T-helper 1 cell (primary cell): ENCODE data around the gene TRIM46.
"Not testable (repeated sequence)": the region's sequence is repeated elsewhere in the genome, so short reads cannot be mapped to it uniquely, and the experiment has no call there.

ENCODE experiments used
- DNase-seq, 5 donors: peaks; one replicate each; pipeline ENCODE4 v3.0.0-alpha.2; 2012 to 2020

TRIM46 gene

GRCh38 chr1:155231302-155231701, 57.7 kb downstream of the TRIM46 start:
- DNase-seq = not testable (repeated sequence)

- DNase-seq = not testable (repeated sequence)
Measured at GRCh38 chr1:155232001-155232978, 58.6 kb downstream of the TRIM46 start.

GRCh38 chr1:155233502-155233901, 59.9 kb downstream of the TRIM46 start:
- not testable (repeated sequence) for DNase-seq
